ENCODE measurements around the gene SYF2.

GRCh38 chr1:25246600-25247023, 14.3 kb upstream of the SYF2 start:
- TF ChIP-seq CTCF (IDR thresholded peaks at IDR 0.05) (no peak), POLR2A (IDR thresholded peaks at IDR 0.05) (no peak), EP300 (IDR thresholded peaks at IDR 0.05) (no peak)

Data from tibial nerve (tissue), 4 donors.